Activated B cell treated with CpG ODN at 0.5 μM for 24 hours (primary cell): ENCODE measurements around the gene OSBPL1A. TPM values are rescaled to one million over a fixed set of nuclear protein-coding genes. Genes with fewer than 3 reads are reported as not detected.
A peak's percentile ranks its signal among the peaks of the same experiment; 100 is the strongest.

Experiments
- ATAC-seq: fragments of 200-7000 bp; cut with Tn5 transposase; one replicate; pipeline ENCODE4 v1.10.0; 2021; ENCODE audit warnings: low read depth, mild to moderate bottlenecking, moderate library complexity
- CTCF ChIA-PET: fragments of 350-600 bp; sonication (Branson Sonifier 250); formaldehyde crosslinking; loops from one replicate; lab custom pipeline; 2021; ENCODE audit warnings: antibody characterized with exemption; lab: Charles Lee
- POLR2A ChIA-PET: fragments of 350-600 bp; sonication (Branson Sonifier 250); formaldehyde crosslinking; loops from one replicate; lab custom pipeline; 2021; ENCODE audit warnings: antibody characterized with exemption; lab: Charles Lee
- DNase-seq: peaks from one replicate; pipeline ENCODE4 v3.0.0; 2022
- H3K27ac Mint-ChIP-seq: one replicate; pipeline ENCODE4 v1.8.0; 2020; ENCODE audit warnings: mixed read lengths
- H3K27me3 Mint-ChIP-seq: one replicate; pipeline ENCODE4 v1.8.0; 2021; ENCODE audit warnings: mixed read lengths
- H3K36me3 Mint-ChIP-seq: one replicate; pipeline ENCODE4 v1.8.0; 2021; ENCODE audit warnings: low read depth, mixed read lengths
- H3K4me1 Mint-ChIP-seq: one replicate; pipeline ENCODE4 v1.8.0; 2021; ENCODE audit warnings: mixed read lengths
- H3K4me3 Mint-ChIP-seq: one replicate; pipeline ENCODE4 v1.8.0; 2020; ENCODE audit warnings: mild to moderate bottlenecking, mixed read lengths
- H3K9me3 Mint-ChIP-seq: one replicate; pipeline ENCODE4 v1.8.0; 2020; ENCODE audit warnings: mixed read lengths
- intact Hi-C: fragments of 100-400 bp; cut with micrococcal nuclease; formaldehyde crosslinking; loops from one replicate; pipeline ENCODE4 v1.15.1; 2024
- total RNA-seq: library from RNA; stranded (reverse); gene quantifications from 2 replicates; pipeline ENCODE4 v1.2.3, GENCODE V29; 2022
- TF ChIP-seq, protein P1 (sequence below): fragments of 200-600 bp; IDR thresholded peaks from one replicate; pipeline ENCODE4 v1.8.0; 2022; ENCODE audit warnings: antibody characterized with exemption, mild to moderate bottlenecking

The OSBPL1A gene
- total RNA-seq, 1 donor from 2014 or later: 0.80 TPM

DNA sequence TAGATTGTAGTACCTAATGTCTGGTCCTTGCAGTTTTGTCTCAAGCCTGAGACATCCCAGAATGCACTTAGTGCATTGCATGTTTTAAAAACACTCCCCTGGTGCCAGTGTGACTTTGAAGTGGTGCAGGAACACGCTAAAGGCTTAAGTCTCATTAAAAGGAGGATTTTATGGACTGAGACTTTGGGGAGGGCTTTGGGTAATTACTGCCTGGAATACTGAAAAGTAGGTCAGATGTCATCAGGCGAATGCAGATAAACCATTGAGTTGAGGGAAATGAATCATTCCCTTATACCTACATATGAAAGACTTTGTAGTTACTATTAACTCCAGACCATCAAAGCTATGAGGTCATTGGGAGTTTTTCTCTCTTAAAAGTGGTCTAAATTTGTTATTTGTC is 3.0 kb upstream of the OSBPL1A start:
- H3K36me3 Mint-ChIP-seq: no peaks in the 10 kb centered on the region
- ChIA-PET POLR2A (no interaction called here), CTCF (no interaction called here)
- no peak overlapping the region for H3K27ac Mint-ChIP-seq
- ATAC-seq (no peak), DNase-seq (no peak)
- peaks cover 44% of the 10 kb centered on the region for H3K27me3 Mint-ChIP-seq
- H3K4me1 Mint-ChIP-seq: peaks cover 12% of the 10 kb centered on the region
- TF ChIP-seq, protein P1, sequence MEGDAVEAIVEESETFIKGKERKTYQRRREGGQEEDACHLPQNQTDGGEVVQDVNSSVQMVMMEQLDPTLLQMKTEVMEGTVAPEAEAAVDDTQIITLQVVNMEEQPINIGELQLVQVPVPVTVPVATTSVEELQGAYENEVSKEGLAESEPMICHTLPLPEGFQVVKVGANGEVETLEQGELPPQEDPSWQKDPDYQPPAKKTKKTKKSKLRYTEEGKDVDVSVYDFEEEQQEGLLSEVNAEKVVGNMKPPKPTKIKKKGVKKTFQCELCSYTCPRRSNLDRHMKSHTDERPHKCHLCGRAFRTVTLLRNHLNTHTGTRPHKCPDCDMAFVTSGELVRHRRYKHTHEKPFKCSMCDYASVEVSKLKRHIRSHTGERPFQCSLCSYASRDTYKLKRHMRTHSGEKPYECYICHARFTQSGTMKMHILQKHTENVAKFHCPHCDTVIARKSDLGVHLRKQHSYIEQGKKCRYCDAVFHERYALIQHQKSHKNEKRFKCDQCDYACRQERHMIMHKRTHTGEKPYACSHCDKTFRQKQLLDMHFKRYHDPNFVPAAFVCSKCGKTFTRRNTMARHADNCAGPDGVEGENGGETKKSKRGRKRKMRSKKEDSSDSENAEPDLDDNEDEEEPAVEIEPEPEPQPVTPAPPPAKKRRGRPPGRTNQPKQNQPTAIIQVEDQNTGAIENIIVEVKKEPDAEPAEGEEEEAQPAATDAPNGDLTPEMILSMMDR: no peak
- intact Hi-C loops: no loop called here
- no peaks in the 10 kb centered on the region for H3K9me3 Mint-ChIP-seq
- no peak overlapping the region for H3K4me3 Mint-ChIP-seq

DNA sequence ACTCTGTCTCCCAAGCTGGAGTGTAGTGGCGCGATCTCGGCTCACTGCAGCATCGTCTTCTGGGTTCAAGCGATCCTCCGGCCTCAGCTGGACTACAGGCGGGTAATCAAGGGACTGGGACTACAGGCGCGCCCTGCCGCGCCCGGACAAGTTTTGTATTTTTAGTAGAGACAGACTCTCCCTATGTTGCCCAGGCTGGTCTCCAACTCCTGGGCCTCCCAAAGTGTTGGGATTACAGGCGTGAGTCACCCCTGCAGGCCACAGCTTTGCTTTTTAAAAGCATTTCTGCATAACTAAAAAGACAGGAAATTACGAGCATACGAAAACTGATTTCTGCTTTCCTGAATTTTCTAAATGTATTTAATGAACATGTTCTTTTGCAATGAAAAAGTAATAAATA is 916 bp upstream of the OSBPL1A start:
- intact Hi-C loops: loop anchor here (5.0 kb wide), 1 partner anchor 954 kb away; the partner anchor contains the start of gene ZNF521
- Mint-ChIP-seq H3K36me3 (no peaks in the 10 kb centered on the region), H3K27ac (no peak overlapping the region), H3K27me3 (peaks cover 37% of the 10 kb centered on the region), H3K4me1 (peaks cover 16% of the 10 kb centered on the region), H3K4me3 (peak overlapping the region; percentile 86), H3K9me3 (no peaks in the 10 kb centered on the region)
- ATAC-seq (no peak), DNase-seq (no peak)
- ChIA-PET POLR2A (interaction anchor here (0.7 kb wide), 1 partner anchor 48 kb away, joined by 5 read pairs; no protein-coding TSS in a partner anchor), CTCF (no interaction called here)
- TF ChIP-seq, protein P1: no peak

DNA sequence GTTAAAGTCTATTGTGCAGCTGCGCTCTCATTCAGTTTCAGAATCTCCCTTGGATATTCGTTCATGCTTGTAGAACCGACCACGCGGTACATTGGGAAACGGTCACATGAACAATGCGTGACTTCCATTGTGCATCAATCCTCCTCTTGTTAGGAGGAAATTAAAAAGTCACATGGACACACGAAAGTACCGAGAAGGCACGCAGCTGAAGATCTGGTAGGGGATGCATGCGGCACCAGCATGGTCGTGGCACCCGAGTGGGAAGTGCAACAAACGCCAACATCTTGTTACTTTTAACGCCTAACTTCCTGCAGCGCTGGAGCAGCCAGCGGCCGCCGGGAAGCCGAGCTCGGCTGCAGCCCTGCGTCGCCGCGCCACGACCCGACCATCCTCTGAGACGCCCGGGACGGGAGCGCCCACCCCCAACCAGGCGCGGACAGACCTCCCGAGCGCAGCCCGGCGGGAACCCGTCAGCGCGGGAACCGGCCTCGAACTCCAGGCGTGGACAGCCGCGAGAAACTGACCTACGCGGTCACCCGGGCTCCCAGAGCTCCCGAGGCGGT is 412 bp downstream of the OSBPL1A start:
- no peaks in the 10 kb centered on the region for H3K36me3 Mint-ChIP-seq
- H3K27ac Mint-ChIP-seq: no peak overlapping the region
- CTCF ChIA-PET: no interaction called here
- H3K27me3 Mint-ChIP-seq: peaks cover 31% of the 10 kb centered on the region
- ATAC-seq: peak; percentile 29
- DNase-seq: peak; percentile 46
- peak overlapping the region; percentile 86 for H3K4me3 Mint-ChIP-seq
- intact Hi-C loops: loop anchor here (2.0 to 5.0 kb wide), 2 partner anchors 30 to 955 kb away; partner anchors contain the start of genes IMPACT and ZNF521
- no peaks in the 10 kb centered on the region for H3K9me3 Mint-ChIP-seq
- POLR2A ChIA-PET: interaction anchor here (0.9 to 1.9 kb wide), 2 partner anchors 30 to 31 kb away, joined by 3 to 7 read pairs; partner anchors contain the start of gene IMPACT
- TF ChIP-seq, protein P1: no peak
- H3K4me1 Mint-ChIP-seq: peaks cover 16% of the 10 kb centered on the region

DNA sequence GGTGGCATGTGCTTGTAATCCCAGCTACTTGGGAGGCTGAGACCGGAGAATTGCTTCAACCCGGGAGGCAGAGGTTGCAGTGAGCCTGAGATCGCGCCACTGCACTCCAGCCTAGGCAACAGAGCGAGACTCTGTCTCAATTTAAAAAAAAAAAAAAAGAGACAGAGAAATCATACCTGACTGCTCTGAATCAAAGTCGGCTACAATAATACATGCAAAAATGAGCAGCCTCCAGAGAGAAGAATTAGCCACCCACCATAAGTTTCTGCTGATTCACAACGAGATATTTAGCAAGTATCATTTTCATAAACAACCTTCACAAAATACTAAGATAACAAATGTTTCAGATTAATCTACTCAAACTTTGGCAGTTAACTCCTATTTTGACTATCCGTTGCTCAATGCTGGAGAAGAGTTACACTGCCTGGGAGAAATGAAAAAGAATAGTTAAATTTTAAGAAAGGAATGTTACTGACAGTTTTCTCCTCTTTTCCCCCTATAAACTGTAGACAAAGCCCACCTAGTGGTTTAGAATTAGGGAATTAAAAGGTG is 1.5 kb downstream of the OSBPL1A start:
- Mint-ChIP-seq H3K27me3 (peaks cover 27% of the 10 kb centered on the region), H3K4me3 (no peak overlapping the region), H3K9me3 (no peaks in the 10 kb centered on the region), H3K4me1 (peaks cover 16% of the 10 kb centered on the region), H3K27ac (no peak overlapping the region), H3K36me3 (no peaks in the 10 kb centered on the region)
- intact Hi-C loops: loop anchor here (2.0 to 5.0 kb wide), 2 partner anchors 31 to 956 kb away; partner anchors contain the start of genes IMPACT and ZNF521
- ChIA-PET POLR2A (interaction anchor here (1.9 kb wide), 1 partner anchor 31 kb away, joined by 7 read pairs; the partner anchor contains the start of gene IMPACT), CTCF (no interaction called here)
- TF ChIP-seq, protein P1: no peak
- DNase-seq: no peak
- ATAC-seq: no peak

DNA sequence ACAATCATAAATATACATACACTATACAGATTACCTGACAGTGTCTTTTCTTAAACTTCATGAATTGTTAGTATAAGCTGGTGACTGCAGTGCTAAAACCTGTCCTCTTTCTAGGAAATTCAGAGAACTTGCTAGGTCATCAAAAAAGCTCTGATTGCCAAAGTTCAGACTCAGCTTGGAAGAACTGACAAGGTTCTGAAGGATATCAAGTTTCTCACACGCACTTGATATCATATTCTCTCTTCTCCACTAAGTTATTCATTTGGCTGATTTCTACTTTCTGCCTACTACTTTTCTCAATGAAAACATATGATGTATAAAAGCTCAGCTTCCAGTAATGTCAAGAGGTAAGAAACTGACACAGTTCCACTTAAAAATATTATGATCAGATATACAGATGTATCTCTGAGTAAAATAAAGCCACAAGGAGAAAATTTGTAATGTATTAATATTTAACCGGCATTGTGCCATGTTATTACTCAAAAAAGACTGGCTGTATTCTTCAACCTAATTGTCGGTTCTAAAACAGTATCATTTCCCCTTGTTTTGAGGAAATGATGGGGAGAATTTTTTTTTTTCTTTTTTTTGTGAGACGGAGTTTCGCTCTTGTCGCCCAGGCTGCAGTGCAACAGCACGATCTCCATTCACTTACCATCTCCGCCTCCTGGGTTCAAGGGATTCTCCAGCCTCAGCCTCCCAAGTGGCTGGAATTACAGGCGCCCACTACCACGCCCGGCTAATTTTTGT is 2.4 kb downstream of the OSBPL1A start:
- intact Hi-C loops: loop anchor here (5.0 kb wide), 1 partner anchor 957 kb away; the partner anchor contains the start of gene ZNF521

More for the DNA sequence above, 2.4 kb downstream of the OSBPL1A start:
- POLR2A ChIA-PET: no interaction called here
- H3K36me3 Mint-ChIP-seq: no peaks in the 10 kb centered on the region
- H3K27ac Mint-ChIP-seq: no peak overlapping the region
- ATAC-seq (no peak), DNase-seq (no peak)
- no peaks in the 10 kb centered on the region for H3K9me3 Mint-ChIP-seq
- CTCF ChIA-PET: no interaction called here
- H3K4me3 Mint-ChIP-seq: no peak overlapping the region
- peaks cover 16% of the 10 kb centered on the region for H3K4me1 Mint-ChIP-seq
- TF ChIP-seq, protein P1: no peak
- peaks cover 24% of the 10 kb centered on the region for H3K27me3 Mint-ChIP-seq
